Glomerular visceral epithelial cell (primary cell): Measurements from ENCODE around the gene GJB6.

Experiments used
- DNase-seq: peaks from one replicate; pipeline ENCODE4 v3.0.0-alpha.2; 2016; ENCODE audit errors: extremely low spot score

Gene GJB6

DNA sequence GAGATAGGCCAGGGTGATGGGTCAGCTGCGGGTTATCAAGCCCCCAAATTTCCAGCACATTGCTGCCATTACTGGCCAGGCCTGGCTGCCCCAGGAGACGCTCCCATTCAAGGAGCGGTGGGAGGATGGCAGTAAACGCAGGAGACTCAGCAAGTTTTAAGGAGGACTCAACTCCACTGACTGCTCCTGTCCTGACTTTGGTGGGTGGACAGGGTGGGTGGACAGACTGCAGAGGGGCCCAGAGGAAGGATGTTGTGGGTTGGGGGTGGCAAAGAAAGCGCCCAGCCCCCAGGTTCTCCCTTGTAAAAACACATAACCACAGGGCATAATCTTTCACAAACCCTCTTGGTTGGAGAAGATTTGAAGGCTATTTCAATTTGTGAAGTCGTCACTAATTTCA, 4.4 kb downstream of the GJB6 start:
- DNase-seq: no peak

DNA sequence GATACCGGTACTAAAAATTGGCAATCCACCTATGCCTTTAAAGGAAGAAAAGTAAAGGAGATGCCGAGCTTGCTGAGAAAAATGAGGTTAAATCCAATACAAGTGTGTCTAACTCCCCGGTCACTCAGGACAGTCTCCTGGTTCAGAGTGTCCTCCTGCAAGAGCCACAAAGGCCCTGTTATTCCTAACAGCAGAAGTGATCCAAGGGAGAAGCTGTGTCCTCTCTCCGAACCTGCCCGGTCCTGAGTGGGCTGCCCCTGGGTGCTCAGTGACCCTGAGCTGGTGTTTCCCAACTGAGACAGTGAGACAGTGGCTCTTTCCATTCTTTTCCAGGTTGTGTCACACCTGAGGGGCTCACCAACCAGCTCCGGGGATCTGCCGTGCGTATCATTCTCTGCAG, 4.8 kb downstream of the GJB6 start:
- no peak for DNase-seq

DNA sequence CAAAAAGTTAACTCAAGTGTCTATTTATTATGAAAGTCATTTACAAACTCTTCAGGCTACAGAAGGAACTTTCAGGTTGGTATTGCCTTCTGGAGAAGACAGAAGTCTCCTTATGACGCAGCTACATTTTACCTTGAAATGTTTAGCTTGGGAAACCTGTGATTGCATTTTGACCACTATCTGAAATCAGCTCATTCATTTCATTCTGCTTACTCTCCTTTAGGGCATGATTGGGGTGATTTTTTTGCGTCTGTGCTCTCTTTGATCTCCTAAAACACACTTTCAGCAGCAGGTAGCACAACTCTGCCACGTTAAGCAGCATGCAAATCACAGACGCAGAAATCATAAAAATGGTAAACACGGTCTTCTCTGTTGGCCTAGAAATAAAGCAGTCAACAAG, 9.6 kb downstream of the GJB6 start:
- no peak for DNase-seq

- DNase-seq: no peak
These were observed 10.3 kb downstream of the GJB6 start for GRCh38 chr13:20221772-20222171.

GRCh38 chr13:20219577-20219976, 12.5 kb downstream of the GJB6 start:
- DNase-seq: no peak

- DNase-seq: no peak
These were observed 15.0 kb downstream of the GJB6 start for GRCh38 chr13:20217168-20217567.

DNA sequence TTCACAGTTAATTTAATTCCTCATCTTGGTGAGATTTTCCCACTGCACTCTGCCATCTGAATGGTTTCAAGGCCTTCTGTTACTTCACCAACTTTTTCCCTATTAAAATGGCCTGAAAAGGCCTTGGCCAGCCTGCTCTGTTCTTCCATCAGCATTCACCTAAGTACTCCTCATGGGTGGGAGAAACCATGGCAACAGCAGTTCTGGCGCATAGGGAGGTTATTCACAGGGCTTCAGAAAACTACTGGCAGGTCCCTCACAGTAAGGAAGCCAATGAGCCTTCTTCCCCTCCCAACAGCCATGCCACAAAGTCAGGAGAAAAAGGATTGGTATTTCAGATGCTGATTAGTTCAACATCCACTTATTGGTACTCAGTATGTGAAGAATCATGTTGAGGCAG, 22.2 kb downstream of the GJB6 start:
- DNase-seq: no peak

GRCh38 chr13:20206698-20207235, 25.4 kb downstream of the GJB6 start:
- DNase-seq: no peak

DNA sequence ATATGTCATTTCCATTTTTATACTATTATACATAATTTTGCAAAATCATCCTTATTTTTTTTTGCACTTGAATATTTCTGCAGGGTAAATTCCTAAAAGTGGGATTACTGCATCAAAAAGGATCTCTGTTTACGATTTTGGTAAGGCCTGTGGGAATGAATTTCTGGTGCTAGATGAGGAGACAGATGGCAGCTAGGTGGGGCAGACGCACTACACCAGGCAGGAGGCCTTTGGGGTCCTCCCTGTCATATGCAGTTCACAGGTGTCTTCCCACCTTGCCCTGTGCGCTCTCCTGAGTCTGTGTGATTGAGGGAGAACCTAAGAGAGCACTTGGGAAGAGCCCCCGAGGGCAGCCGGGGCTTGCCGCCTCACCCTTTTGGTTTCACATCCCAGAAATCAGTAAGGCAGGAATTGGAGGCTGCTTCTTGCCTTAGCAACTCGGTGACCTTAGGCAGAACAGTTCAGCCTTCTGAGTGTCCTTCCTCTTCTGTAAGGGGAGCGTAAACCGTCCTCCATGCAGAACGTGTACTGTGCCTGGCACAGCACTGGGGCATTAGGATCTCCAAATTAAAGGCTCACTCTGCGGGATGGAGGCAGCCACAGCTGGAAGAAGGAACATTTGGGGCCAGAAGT, 25.9 kb downstream of the GJB6 start:
- DNase-seq: no peak

DNA sequence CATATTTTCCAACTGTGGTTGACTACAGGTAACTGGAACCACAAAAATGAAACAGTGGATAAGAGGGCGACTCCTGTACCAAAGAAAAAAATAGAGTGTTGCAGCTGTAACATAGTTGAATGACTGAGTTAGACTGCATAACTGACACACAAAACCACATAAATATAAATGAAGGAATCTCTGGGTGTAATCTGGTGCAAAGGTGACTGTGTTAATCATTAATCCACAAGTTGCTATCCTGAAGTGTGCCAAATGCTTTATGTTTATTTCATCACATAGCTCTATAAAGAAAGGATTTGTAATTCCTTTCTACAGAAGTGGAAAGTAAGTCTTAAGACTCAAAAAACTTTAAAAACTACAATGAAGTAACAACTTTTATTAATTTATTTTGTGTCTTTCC, 33.3 kb downstream of the GJB6 start:
- DNase-seq: peak; percentile 60

- DNase-seq: peak; percentile 71
These were observed 34.7 kb downstream of the GJB6 start for GRCh38 chr13:20197361-20197834.

GRCh38 chr13:20195801-20196200, 36.3 kb downstream of the GJB6 start:
- DNase-seq: no peak

- DNase-seq: no peak
These were observed 38.0 kb downstream of the GJB6 start for GRCh38 chr13:20193907-20194631.

DNA sequence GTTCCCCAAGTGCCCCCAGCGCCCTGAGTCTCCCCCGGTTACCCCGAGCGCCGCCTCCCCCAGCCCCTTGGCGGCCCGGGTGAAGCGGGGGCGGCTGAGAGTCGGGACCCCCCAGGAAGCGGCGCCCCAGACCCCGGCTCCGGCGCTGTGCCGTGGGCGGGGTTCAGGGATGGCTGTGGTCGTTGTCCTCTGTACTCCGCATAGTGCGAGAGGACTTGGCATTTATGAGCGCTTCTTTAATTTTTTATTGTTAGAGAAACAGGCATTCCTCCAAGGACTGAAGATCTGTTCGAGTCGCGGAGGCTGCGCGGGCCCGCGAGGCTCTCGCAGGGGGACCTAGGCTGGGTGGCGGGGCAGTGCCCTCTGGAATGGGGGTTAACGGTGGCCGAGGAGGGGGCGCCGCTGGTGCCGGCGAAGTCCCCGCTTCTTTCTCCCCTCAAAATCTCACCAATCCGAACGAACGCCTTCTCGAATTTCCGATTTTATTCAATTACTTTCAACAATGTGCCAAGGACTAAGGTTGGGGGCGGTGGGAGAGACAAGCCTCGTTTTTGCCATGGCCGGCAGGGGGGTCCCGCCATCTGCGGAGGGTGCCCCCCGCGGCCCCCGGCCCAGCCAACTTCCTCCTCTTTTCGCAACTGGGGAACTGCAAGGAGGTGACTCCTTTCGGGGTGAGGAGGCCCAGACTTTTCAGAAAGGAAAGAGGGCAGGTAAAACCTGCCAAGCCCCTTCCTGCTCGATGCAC, 38.8 kb downstream of the GJB6 start:
- no peak for DNase-seq

- no peak for DNase-seq
These were observed 39.3 kb downstream of the GJB6 start, which contains the start of gene GJB2 for GRCh38 chr13:20192836-20193161. Gene GJB2 (minus strand): TSS chr13:20192938. CDS start chr13:20189581, 3,357 bp downstream.

- DNase-seq: peak; percentile 33
These were observed 39.8 kb downstream of the GJB6 start for GRCh38 chr13:20192158-20192835.

DNA sequence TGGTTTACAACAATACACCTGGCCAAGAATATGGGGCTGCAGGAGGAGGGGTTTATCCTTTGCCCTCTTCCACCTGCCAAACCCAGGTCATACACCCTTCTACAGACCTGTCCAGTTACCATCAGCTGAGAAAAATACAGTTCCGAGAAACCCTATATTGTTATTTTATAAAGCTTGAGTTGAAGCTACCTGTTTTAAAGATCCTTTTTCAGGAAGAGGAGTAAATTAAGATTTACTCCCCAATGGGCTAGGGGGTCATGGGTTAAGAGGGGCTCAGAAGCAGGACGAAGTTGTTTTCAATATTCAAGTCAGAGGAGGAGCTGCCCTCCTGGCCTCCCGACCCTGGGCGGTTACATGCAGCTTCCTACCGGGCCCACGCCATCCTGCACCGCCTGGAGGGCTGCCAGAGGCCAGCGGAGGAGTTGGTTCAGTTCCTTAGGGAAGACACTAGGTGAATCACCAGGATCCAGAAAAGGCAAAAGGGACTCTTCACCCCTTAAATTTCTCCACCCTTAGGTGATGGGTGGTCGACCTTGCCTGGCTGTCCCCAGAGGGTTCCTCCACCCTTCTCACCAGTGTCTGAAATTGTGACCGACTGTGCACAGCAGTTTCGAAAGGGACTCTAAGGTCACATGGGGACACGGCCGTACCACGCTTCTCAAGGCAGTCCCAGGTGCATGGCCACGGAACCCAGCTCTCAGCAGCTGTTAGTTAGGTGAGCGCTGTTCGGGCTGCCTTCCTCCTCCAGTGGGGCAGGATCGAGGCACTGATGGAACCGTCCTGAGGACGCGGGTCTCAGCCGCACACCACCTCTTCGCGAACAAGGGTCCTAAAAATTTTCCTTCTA, 40.6 kb downstream of the GJB6 start:
- DNase-seq: peak; percentile 39

- peak; percentile 82 for DNase-seq
These were observed 41.4 kb downstream of the GJB6 start for GRCh38 chr13:20190481-20191310.

DNA sequence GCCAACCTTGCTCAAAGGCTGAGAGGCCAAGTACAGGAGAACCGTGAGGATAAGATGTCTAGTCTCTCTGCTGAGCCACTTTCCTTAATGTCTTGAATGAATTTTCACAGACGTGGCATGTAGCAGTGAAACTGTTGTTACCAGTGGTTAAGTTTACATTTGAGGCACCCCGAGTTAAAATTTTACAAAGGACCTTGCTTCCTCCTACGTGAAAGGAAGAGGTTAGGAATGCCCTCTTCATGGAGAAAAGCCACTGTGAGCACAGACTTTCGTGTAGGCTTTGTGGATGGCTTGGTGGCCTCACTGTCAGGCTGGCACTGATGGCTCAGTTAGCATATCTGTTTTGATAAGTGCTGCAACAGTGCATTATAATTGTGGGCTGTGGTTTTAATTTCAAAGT, 42.0 kb downstream of the GJB6 start:
- no peak for DNase-seq
